ENCODE results near the gene ZNF236.

- no peak for TF ChIP-seq POLR2AphosphoS5 (IDR thresholded peaks at IDR 0.05)
- no peak for TF ChIP-seq POLR2A (IDR thresholded peaks at IDR 0.05)
- TF ChIP-seq, protein P1, sequence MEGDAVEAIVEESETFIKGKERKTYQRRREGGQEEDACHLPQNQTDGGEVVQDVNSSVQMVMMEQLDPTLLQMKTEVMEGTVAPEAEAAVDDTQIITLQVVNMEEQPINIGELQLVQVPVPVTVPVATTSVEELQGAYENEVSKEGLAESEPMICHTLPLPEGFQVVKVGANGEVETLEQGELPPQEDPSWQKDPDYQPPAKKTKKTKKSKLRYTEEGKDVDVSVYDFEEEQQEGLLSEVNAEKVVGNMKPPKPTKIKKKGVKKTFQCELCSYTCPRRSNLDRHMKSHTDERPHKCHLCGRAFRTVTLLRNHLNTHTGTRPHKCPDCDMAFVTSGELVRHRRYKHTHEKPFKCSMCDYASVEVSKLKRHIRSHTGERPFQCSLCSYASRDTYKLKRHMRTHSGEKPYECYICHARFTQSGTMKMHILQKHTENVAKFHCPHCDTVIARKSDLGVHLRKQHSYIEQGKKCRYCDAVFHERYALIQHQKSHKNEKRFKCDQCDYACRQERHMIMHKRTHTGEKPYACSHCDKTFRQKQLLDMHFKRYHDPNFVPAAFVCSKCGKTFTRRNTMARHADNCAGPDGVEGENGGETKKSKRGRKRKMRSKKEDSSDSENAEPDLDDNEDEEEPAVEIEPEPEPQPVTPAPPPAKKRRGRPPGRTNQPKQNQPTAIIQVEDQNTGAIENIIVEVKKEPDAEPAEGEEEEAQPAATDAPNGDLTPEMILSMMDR (IDR thresholded peaks at IDR 0.05): peak in 1 of 4 experiments; percentile 7
These were observed 25.6 kb downstream of the ZNF236 start for GRCh38 chr18:76847916-76848315.
